Transverse colon (tissue), 4 donors: ENCODE measurements around the gene PDIA5.

Experiments used
- CTCF ChIP-seq, 5 experiments: fragments of 200-600 bp in 3 of 5; fragments of 450-650 bp in 2 of 5; sonication (generic) in 3 of 5; IDR thresholded peaks; 1 replicate in 2 of 5; 2 replicates in 3 of 5; pipeline ENCODE4 v1.5.1; 2016 to 2017; ENCODE audit warnings: antibody characterized with exemption in 5 of 5, inconsistent platforms in 3 of 5, mild to moderate bottlenecking in 2 of 5, moderate library complexity in 1 of 5
- EP300 ChIP-seq: sonication (generic); formaldehyde crosslinking; IDR thresholded peaks from one replicate; pipeline ENCODE4 v1.6.1; 2017; ENCODE audit warnings: antibody characterized with exemption, low read depth
- POLR2AphosphoS5 ChIP-seq, 3 donors: sonication (generic); formaldehyde crosslinking; IDR thresholded peaks; one replicate each; pipeline ENCODE4 v1.6.1; 2016; ENCODE audit warnings: antibody characterized with exemption in 3 of 3

- TF ChIP-seq CTCF (IDR thresholded peaks at IDR 0.05) (no peak), EP300 (no peak), POLR2AphosphoS5 (IDR thresholded peaks at IDR 0.05) (no peak)
These were observed 134.4 kb downstream of the PDIA5 start for GRCh38 chr3:123201223-123201556.
